ENCODE results near the gene PARVA.

GRCh38 chr11:12417691-12418611, 40.6 kb downstream of the PARVA start:
- TF ChIP-seq RAD21 (IDR thresholded peaks at IDR 0.05; ENCODE audit: low read depth) = no peak
- TF ChIP-seq EGR1 (IDR thresholded peaks at IDR 0.05) = no peak
- no peak for TF ChIP-seq YY1 (IDR thresholded peaks at IDR 0.05; ENCODE audit: low read depth)

All from Ishikawa (cell line).